Nephron progenitor cell (in vitro differentiated cells): Measurements from ENCODE around the gene ZNF683.
A peak's percentile ranks its signal among the peaks of the same experiment; 100 is the strongest.

Experiments used
- DNase-seq: peaks from one replicate; pipeline ENCODE4 v3.0.0; 2021
- H3K27ac Mint-ChIP-seq: 2 replicates; pipeline ENCODE4 v1.8.0; 2021; ENCODE audit warnings: mild to moderate bottlenecking, moderate library complexity, mixed read lengths
- H3K27me3 Mint-ChIP-seq: 2 replicates; pipeline ENCODE4 v1.8.0; 2021; ENCODE audit warnings: mild to moderate bottlenecking, low read depth, mixed read lengths; ENCODE audit not compliant: poor library complexity
- H3K36me3 Mint-ChIP-seq: 2 replicates; pipeline ENCODE4 v1.8.0; 2021; ENCODE audit warnings: low read depth, mixed read lengths
- H3K4me1 Mint-ChIP-seq: 2 replicates; pipeline ENCODE4 v1.8.0; 2021; ENCODE audit warnings: mixed read lengths
- H3K4me3 Mint-ChIP-seq: 2 replicates; pipeline ENCODE4 v1.8.0; 2021; ENCODE audit warnings: mild to moderate bottlenecking, moderate library complexity, mixed read lengths
- H3K9me3 Mint-ChIP-seq: 2 replicates; pipeline ENCODE4 v1.8.0; 2021; ENCODE audit warnings: mild to moderate bottlenecking, moderate library complexity, mixed read lengths
- TF ChIP-seq, protein P1 (sequence below): fragments of 200-600 bp; sonication (generic); IDR thresholded peaks from 2 replicates; pipeline ENCODE4 v1.5.0; 2021; ENCODE audit warnings: antibody characterized with exemption

The ZNF683 gene

DNA sequence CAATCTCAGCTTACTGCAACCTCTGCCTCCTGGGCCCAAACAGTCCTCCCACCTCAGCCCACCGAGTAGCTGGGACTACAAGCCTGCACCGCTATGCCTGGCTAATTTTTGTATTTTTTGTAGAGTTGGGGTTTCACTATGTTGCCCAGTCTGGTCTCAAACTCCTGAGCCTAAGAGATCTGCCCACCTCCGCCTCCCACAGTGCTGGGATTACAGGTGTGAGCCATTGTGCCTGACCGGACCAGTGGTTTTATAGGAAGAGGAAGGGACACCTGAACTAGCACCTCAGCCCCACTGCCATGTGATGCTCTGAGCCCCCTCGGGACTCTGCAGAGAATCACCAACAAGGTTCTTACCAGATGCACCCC is 22.7 kb downstream of the ZNF683 start:
- peak overlapping the region; percentile 64 for H3K27ac Mint-ChIP-seq
- peaks cover 53% of the 10 kb centered on the region for H3K4me1 Mint-ChIP-seq
- H3K36me3 Mint-ChIP-seq, result no peaks in the 10 kb centered on the region
- no peaks in the 10 kb centered on the region for H3K27me3 Mint-ChIP-seq
- no peak for DNase-seq
- no peak overlapping the region for H3K4me3 Mint-ChIP-seq
- no peaks in the 10 kb centered on the region for H3K9me3 Mint-ChIP-seq
- TF ChIP-seq, protein P1, sequence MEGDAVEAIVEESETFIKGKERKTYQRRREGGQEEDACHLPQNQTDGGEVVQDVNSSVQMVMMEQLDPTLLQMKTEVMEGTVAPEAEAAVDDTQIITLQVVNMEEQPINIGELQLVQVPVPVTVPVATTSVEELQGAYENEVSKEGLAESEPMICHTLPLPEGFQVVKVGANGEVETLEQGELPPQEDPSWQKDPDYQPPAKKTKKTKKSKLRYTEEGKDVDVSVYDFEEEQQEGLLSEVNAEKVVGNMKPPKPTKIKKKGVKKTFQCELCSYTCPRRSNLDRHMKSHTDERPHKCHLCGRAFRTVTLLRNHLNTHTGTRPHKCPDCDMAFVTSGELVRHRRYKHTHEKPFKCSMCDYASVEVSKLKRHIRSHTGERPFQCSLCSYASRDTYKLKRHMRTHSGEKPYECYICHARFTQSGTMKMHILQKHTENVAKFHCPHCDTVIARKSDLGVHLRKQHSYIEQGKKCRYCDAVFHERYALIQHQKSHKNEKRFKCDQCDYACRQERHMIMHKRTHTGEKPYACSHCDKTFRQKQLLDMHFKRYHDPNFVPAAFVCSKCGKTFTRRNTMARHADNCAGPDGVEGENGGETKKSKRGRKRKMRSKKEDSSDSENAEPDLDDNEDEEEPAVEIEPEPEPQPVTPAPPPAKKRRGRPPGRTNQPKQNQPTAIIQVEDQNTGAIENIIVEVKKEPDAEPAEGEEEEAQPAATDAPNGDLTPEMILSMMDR, result no peak

DNA sequence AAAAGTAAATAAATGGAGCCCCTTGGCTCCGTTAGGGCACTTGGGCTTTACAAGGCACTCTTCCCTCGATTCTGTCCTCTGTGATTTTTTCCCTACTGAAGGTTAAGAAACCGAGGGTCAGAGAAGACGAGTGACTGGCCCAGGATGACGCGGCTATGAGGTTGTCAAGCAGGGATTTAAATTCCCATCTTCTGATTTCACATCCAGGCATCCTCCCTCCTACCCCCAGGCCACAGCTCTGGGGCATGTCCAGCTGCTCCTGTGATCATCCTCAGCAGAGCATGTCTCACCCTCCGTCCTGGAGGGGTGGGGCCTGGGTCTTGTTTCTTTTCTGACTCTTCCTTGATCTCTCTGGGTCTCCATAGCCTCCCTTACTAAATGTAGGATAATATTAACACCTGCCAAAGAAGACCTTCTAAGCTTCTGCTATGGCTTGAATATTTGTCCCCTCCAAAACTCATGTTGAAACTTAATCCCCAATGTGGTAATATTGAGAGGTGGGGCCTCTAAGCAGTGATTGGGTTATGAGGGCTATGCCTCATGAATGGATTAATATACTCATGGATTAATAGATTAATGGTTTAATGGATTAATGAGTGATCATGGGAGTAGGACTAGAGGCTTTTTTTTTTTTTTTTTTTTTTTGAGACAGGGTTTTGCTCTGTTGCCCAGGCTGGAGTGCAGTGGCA is 23.2 kb downstream of the ZNF683 start:
- DNase-seq, result no peak
- Mint-ChIP-seq H3K4me3 (peak overlapping the region; percentile 18), H3K4me1 (peaks cover 53% of the 10 kb centered on the region), H3K9me3 (no peaks in the 10 kb centered on the region), H3K36me3 (no peaks in the 10 kb centered on the region), H3K27me3 (no peaks in the 10 kb centered on the region), H3K27ac (peak overlapping the region; percentile 71)
- TF ChIP-seq, protein P1, result no peak

DNA sequence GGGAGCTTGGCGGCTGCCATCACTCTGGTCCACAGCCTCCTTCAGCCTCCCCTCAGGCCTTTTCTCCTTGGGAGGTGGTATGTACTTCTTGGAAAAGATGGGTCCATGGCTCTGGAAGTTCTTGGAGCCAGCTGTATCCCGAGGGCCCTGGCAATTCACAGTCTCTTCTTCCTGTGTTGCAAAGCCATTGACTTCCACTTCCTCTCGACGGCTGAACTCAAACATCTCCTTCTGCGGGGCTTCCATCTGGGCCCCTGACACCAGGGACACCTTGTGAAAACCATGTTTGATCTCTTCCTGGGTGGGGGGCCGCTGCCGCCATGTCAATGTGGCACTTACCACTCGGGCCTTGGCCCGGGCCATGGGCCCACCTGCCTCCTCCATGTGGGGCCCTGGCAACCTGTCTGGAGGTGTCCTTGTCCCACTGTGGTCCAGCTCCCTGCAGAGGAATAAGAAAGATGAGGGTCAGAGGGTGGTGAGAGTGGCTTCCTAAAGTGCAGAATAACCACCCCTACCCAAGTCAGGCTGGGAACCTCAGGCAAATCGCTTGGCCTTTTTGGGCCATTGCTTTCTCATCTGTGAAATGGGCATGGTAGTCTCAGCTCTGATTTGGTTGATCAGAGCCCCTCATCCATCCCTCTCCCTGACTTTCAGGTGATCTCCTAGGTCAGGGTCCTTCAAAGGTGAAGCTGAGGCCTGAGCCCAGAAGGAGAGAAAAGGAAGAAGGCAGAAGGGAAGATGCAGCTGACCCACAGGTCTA is 26.1 kb downstream of the ZNF683 start:
- Mint-ChIP-seq H3K27ac (no peak overlapping the region), H3K27me3 (no peaks in the 10 kb centered on the region), H3K9me3 (no peaks in the 10 kb centered on the region), H3K4me3 (no peak overlapping the region), H3K4me1 (peaks cover 28% of the 10 kb centered on the region), H3K36me3 (no peaks in the 10 kb centered on the region)
- no peak for DNase-seq
- TF ChIP-seq, protein P1, result no peak

DNA sequence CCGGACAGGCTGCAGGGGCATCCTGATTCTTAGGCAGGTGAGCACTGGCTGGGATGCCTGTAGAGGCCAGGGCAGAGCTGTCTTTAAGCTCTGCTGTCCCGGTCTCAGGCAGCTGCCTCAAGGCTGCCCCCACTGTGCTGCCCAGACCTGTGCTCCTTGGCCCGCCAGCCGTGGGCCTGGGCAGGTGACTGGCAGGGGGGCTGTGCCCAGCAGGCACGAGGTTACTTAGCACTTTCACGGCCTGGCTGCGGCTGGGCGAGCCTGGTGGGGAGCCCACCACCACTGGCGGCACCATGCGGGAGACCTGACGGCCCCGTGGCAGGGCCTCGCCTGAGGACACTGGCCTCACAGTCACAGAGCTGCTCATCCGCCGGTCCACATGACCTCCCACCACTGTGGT is 26.8 kb downstream of the ZNF683 start:
- TF ChIP-seq, protein P1, result no peak
- no peak overlapping the region for H3K27ac Mint-ChIP-seq
- no peaks in the 10 kb centered on the region for H3K27me3 Mint-ChIP-seq

DNA sequence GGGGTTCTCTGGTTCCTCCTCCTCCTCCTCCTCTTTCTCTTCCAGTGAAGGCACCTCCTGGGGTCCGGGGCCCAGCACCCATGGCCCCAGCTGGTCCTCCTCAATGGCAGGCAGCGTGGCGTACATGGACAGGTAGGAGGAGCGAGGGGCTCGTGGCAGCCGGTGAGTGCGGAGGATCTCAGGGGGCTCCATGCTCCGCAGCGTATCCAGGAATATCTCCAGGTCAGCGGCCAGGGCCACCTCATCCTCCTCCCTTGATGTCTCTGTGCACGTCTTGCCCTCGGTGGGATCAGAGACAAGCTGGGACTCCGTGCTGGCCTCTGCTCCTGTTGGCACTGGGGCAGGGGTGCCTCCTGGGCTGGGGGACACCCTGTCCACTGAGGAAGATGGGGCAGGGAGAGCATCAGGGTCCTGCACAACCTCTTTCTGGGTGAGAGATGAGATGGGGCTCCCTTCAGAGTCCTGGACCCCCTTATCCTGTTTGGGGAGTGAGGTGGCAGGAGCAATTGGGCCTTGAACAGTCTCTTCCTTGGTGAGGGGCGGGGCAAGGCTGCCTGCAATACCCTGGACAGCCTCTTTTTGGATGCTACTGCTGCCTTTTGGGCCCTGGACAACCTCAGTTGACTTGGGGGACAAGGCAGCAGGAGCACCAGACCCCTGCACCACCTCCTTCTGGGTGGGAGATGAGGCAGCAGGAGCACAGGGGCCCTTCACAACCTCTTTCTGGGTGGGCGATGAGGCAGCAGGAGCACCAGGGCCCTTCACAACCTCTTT is 28.2 kb downstream of the ZNF683 start:
- H3K9me3 Mint-ChIP-seq, result no peaks in the 10 kb centered on the region

More for the DNA sequence above, 26.8 kb downstream of the ZNF683 start:
- Mint-ChIP-seq H3K9me3 (no peaks in the 10 kb centered on the region), H3K36me3 (no peaks in the 10 kb centered on the region), H3K4me3 (no peak overlapping the region), H3K4me1 (peaks cover 21% of the 10 kb centered on the region)
- no peak for DNase-seq

More for the DNA sequence above, 28.2 kb downstream of the ZNF683 start:
- Mint-ChIP-seq H3K27ac (no peak overlapping the region), H3K4me1 (peaks cover 13% of the 10 kb centered on the region), H3K4me3 (no peak overlapping the region), H3K27me3 (peaks cover 3% of the 10 kb centered on the region), H3K36me3 (no peaks in the 10 kb centered on the region)
- no peak for DNase-seq
- TF ChIP-seq, protein P1, result no peak
